GM12801 (cell line): ENCODE measurements around the gene GSK3A.

ENCODE experiments used
- CTCF ChIP-seq: IDR thresholded peaks from one replicate; pipeline ENCODE4 v1.5.1; 2011; ENCODE audit warnings: control low read depth; ENCODE audit not compliant: insufficient read length; ENCODE audit errors: extremely low read depth

GSK3A gene

GRCh38 chr19:42193294-42193693, 49.1 kb downstream of the GSK3A start:
- no peak for TF ChIP-seq CTCF

GRCh38 chr19:42191855-42192254, 50.5 kb downstream of the GSK3A start:
- no peak for TF ChIP-seq CTCF

GRCh38 chr19:42191330-42191729, 51.1 kb downstream of the GSK3A start:
- no peak for TF ChIP-seq CTCF

GRCh38 chr19:42189133-42189532, 53.3 kb downstream of the GSK3A start:
- TF ChIP-seq CTCF = no peak

GRCh38 chr19:42188665-42189064, 53.7 kb downstream of the GSK3A start:
- no peak for TF ChIP-seq CTCF

- TF ChIP-seq CTCF = no peak
These were observed 57.1 kb downstream of the GSK3A start for GRCh38 chr19:42185277-42185676.

- TF ChIP-seq CTCF = peak; percentile 1
These were observed 58.0 kb downstream of the GSK3A start for GRCh38 chr19:42184401-42184861.
